CD4-positive, alpha-beta T cell treated with Interleukin-2 at 100 ng/mL for 4 hours (primary cell): ENCODE results near the gene SCLY.

ENCODE experiments used
- DNase-seq: peaks from one replicate; pipeline ENCODE4 v3.0.0-alpha.2; 2020; ENCODE audit warnings: low spot score

Gene SCLY

GRCh38 chr2:238097988-238098871 lies 37.4 kb downstream of the SCLY start:
- no peak for DNase-seq

GRCh38 chr2:238098901-238099713 lies 38.3 kb downstream of the SCLY start:
- DNase-seq: no peak

- no peak for DNase-seq
Observed at GRCh38 chr2:238099714-238100048, 38.9 kb downstream of the SCLY start.

GRCh38 chr2:238100049-238100820 lies 39.4 kb downstream of the SCLY start, which contains the start of gene ESPNL:
ESPNL (plus strand) TSS chr2:238100340; CDS start chr2:238100420, 80 bp downstream.
- DNase-seq: no peak

GRCh38 chr2:238100821-238101771 lies 40.3 kb downstream of the SCLY start:
- no peak for DNase-seq

GRCh38 chr2:238101891-238102841 lies 41.4 kb downstream of the SCLY start:
- DNase-seq: no peak

GRCh38 chr2:238102865-238103264 lies 42.1 kb downstream of the SCLY start:
- DNase-seq: no peak

- no peak for DNase-seq
Observed at GRCh38 chr2:238103465-238104225, 42.8 kb downstream of the SCLY start.

- DNase-seq: no peak
Observed at GRCh38 chr2:238104226-238104690, 43.5 kb downstream of the SCLY start.

GRCh38 chr2:238104691-238105371 lies 44.0 kb downstream of the SCLY start:
- no peak for DNase-seq

GRCh38 chr2:238105506-238106338 lies 44.9 kb downstream of the SCLY start:
- no peak for DNase-seq

GRCh38 chr2:238106339-238106697 lies 45.5 kb downstream of the SCLY start:
- DNase-seq: no peak

GRCh38 chr2:238106698-238107524 lies 46.1 kb downstream of the SCLY start:
- no peak for DNase-seq

GRCh38 chr2:238107525-238108422 lies 47.0 kb downstream of the SCLY start:
- no peak for DNase-seq

GRCh38 chr2:238108423-238109183 lies 47.8 kb downstream of the SCLY start:
- DNase-seq: no peak
